ENCODE data around the gene EMP1. TPM values are rescaled to one million over a fixed set of nuclear protein-coding genes. Genes with fewer than 3 reads are reported as not detected.

EMP1 gene, protein sequence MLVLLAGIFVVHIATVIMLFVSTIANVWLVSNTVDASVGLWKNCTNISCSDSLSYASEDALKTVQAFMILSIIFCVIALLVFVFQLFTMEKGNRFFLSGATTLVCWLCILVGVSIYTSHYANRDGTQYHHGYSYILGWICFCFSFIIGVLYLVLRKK
- 0.13 TPM in 1 of 2 replicates, not detected in the other for total RNA-seq (2016; rRNA removed; fragmentation: Illumina TruSeq; extraction: Trizol)
- 0.71 TPM in 1 of 2 replicates, not detected in the other for total RNA-seq (2016; cell fraction: cytosol; rRNA removed; fragmentation: Illumina TruSeq; extraction: Trizol; ENCODE audit: low read depth)
- 0.09 and 0.35 TPM in 2 replicates for total RNA-seq (2016; cell fraction: insoluble cytoplasmic fraction; rRNA removed; fragmentation: Illumina TruSeq; extraction: Trizol)
- 0.03 TPM in 1 of 2 replicates, not detected in the other for total RNA-seq (2016; cell fraction: membrane; rRNA removed; fragmentation: Illumina TruSeq; extraction: Trizol)
- 0.50 and 0.59 TPM in 2 replicates for total RNA-seq (2016; cell fraction: nucleus; rRNA removed; fragmentation: Illumina TruSeq; extraction: Trizol)
- 0.61 and 0.76 TPM in 2 replicates for polyA plus RNA-seq (2011; rRNA removed)
- polyA plus RNA-seq (2011; cell fraction: cytosol; rRNA removed): 0.09 and 0.10 TPM in 2 replicates
- polyA plus RNA-seq (2011; cell fraction: nucleus; rRNA removed): 0.05 TPM in 1 of 2 replicates, not detected in the other
- 0.17 and 0.28 TPM in 2 replicates for polyA plus RNA-seq (2012)
- 0.01 TPM in 1 of 2 replicates, not detected in the other for polyA plus RNA-seq (2016; cell fraction: cytosol; fragmentation: Illumina TruSeq; extraction: Trizol; ENCODE audit: low read depth)
- polyA plus RNA-seq (2016; cell fraction: insoluble cytoplasmic fraction; fragmentation: Illumina TruSeq; extraction: Trizol; ENCODE audit: low read depth): 0.05 TPM in 1 of 2 replicates, not detected in the other
- 0.28 TPM in 1 of 2 replicates, not detected in the other for polyA plus RNA-seq (2016; cell fraction: membrane; fragmentation: Illumina TruSeq; extraction: Trizol; ENCODE audit: low read depth)
- 0.10 TPM in 1 of 2 replicates, not detected in the other for polyA plus RNA-seq (2016; cell fraction: nucleus; fragmentation: Illumina TruSeq; extraction: Trizol; ENCODE audit: insufficient read depth, low read depth)
- polyA minus RNA-seq (2011; rRNA and poly(A)+ RNA removed; ENCODE audit: low replicate concordance): 1.2 and 101 TPM in 2 replicates
- not detected in 2 replicates for polyA minus RNA-seq (2011; cell fraction: cytosol; rRNA and poly(A)+ RNA removed)
- polyA minus RNA-seq (2011; cell fraction: nucleus; rRNA and poly(A)+ RNA removed): 0.64 and 1.1 TPM in 2 replicates
- percentile 18 among the genes with signal in this experiment for Bru-seq, nascent RNA
- percentile 26 among the genes with signal in this experiment for BruChase-seq, experiment 1, labeled RNA remaining after a 6-hour chase
- BruChase-seq, experiment 2, labeled RNA remaining after a 2-hour chase: percentile 16 among the genes with signal in this experiment
- long read RNA-seq, experiment 1: 0 reads
- long read RNA-seq, experiment 2: 0 reads

DNA sequence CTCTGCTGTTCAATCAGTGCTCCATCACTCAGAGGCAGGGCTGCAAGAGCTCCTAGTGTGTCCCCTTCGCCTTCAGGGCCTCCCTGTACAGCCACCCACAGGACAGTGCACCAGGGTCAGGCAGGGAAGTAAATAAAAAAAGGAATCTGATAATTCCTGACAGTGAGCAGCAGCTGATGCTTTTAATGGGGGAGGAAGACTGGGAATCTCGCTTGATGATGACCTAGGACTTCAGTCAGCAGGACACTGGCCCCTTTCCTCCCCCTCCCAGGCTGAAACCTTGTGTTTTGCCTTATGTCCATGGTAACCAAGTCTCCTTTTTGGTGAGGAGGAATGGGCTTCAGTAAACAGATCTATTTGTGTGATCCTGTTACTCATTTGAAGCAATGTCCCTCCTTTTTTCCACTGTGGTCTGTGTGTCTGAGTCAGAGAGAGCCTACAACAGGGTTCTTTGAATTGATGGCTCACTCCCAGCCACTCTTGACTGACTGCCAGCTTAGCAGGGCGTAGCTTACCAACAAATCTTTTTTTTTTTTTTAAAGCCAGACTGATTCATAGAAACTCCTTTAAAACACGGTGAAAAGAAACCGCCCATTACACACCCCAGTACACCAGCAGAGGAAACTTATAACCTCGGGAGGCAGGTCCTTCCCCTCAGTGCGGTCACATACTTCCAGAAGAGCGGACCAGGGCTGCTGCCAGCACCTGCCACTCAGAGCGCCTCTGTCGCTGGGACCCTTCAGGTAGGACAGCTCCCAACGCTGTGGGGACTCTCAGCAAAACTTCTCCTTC lies at the start of gene EMP1:
TSS of gene EMP1 (plus strand) at position 597 of the 792 bp plus-strand sequence. CDS start 14,785 bp downstream, outside the sequence.
- intact Hi-C loops (cut with micrococcal nuclease; ENCODE audit: unreplicated experiment): no loop called here
- TF ChIP-seq ZBTB10 (CRISPR knock-in tag; IDR thresholded peaks at IDR 0.05; ENCODE audit: borderline replicate concordance): no peak
- TF ChIP-seq, protein P1, sequence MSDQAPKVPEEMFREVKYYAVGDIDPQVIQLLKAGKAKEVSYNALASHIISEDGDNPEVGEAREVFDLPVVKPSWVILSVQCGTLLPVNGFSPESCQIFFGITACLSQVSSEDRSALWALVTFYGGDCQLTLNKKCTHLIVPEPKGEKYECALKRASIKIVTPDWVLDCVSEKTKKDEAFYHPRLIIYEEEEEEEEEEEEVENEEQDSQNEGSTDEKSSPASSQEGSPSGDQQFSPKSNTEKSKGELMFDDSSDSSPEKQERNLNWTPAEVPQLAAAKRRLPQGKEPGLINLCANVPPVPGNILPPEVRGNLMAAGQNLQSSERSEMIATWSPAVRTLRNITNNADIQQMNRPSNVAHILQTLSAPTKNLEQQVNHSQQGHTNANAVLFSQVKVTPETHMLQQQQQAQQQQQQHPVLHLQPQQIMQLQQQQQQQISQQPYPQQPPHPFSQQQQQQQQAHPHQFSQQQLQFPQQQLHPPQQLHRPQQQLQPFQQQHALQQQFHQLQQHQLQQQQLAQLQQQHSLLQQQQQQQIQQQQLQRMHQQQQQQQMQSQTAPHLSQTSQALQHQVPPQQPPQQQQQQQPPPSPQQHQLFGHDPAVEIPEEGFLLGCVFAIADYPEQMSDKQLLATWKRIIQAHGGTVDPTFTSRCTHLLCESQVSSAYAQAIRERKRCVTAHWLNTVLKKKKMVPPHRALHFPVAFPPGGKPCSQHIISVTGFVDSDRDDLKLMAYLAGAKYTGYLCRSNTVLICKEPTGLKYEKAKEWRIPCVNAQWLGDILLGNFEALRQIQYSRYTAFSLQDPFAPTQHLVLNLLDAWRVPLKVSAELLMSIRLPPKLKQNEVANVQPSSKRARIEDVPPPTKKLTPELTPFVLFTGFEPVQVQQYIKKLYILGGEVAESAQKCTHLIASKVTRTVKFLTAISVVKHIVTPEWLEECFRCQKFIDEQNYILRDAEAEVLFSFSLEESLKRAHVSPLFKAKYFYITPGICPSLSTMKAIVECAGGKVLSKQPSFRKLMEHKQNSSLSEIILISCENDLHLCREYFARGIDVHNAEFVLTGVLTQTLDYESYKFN (CRISPR knock-in tag; conservative IDR thresholded peaks at IDR 0.05): no peak
- TF ChIP-seq ZBTB46 (CRISPR knock-in tag; IDR thresholded peaks at IDR 0.05; ENCODE audit: borderline replicate concordance): no peak
- TF ChIP-seq ZNF24 (IDR thresholded peaks at IDR 0.05): no peak
- TF ChIP-seq HCFC1 (IDR thresholded peaks at IDR 0.05; ENCODE audit: low read depth, low read length): no peak
- no peak for TF ChIP-seq BRCA1 (CRISPR knock-in tag; IDR thresholded peaks at IDR 0.05)
- TF ChIP-seq NR2C2 (CRISPR knock-in tag; IDR thresholded peaks at IDR 0.05; ENCODE audit: borderline replicate concordance): no peak

More for the DNA sequence above, at the start of gene EMP1:
- Histone ChIP-seq H3K79me2 (ENCODE audit: insufficient read depth, low read length) (no peaks in the 10 kb centered on the region), H2AFZ (ENCODE audit: low read length) (no peak within 1 kb of the TSS), H3K9me3 (ENCODE audit: low read length) (no peaks in the 10 kb centered on the region), H4K20me1 (ENCODE audit: insufficient read depth, low read length) (no peaks in the 10 kb centered on the region), H3K4me2 (ENCODE audit: low read depth, low read length) (no peak within 1 kb of the TSS), H3K4me3 (replicated peaks in 1 of 3; ENCODE audit: insufficient read depth in 1 of 3, low read depth in 2 of 3, low read length in 3 of 3) (no peak within 1 kb of the TSS), H3K27ac (ENCODE audit: extremely low read length, insufficient read depth, low read length) (no peak within 1 kb of the TSS), H3K27me3 (ENCODE audit: control insufficient read depth in 1 of 2, insufficient read depth in 2 of 2, low read length in 2 of 2) (peaks cover 2 to 29% of the 10 kb centered on the region in 2 experiments; a peak in 3 of 5 replicates), H3K9ac (ENCODE audit: insufficient read depth, low read depth, low read length) (no peak within 1 kb of the TSS), H3K4me1 (ENCODE audit: insufficient read depth, low read length) (peaks cover 24% of the 10 kb centered on the region), H3K36me3 (replicated peaks in 1 of 2; ENCODE audit: control insufficient read depth in 1 of 2, insufficient read depth in 2 of 2, low read length in 2 of 2) (no peaks in the 10 kb centered on the region)
- WGBS (ENCODE audit: low lambda C conversion rate): 16% methylated on average over 11 of the region's 11 CpGs
- POLR2A ChIA-PET: no interaction called here
- no TSS peak for BruUV-seq (replicated peaks)
- peak; percentile 29 for DNase-seq (ENCODE audit: low spot score)
- CTCF ChIA-PET (ENCODE audit: low intra/inter-chr PET ratio, low total read pairs): no interaction called here
- ATAC-seq: peak; percentile 64
- no peak for FAIRE-seq
- in situ Hi-C loops (cut with HindIII; ENCODE audit: extremely low pct_ligation_motif_present, low pct_unique_long_range_greater_than_20kb): no loop called here

Data from HepG2 (cell line).